Endothelial cell of umbilical vein (primary cell): ENCODE results near the gene DHCR7. TPM values are rescaled to one million over a fixed set of nuclear protein-coding genes. Genes with fewer than 3 reads are reported as not detected.

Experiments
- BruUV-seq: library from RNA; stranded (reverse); fragments of 400-500 nt; replicated peaks from 2 replicates; lab custom pipeline; 2021; lab: Mats Ljungman, UMichigan
- CTCF ChIA-PET: fragments of 300-600, 350-600 bp; sonication (Branson Sonifier 250); formaldehyde crosslinking; loops from one replicate; lab custom pipeline; 2021; ENCODE audit warnings: antibody characterized with exemption, inconsistent platforms; lab: Charles Lee
- POLR2A ChIA-PET: fragments of 300-600, 350-600 bp; sonication (Branson Sonifier 250); formaldehyde crosslinking; loops from one replicate; lab custom pipeline; 2021; ENCODE audit warnings: antibody characterized with exemption, inconsistent platforms; lab: Charles Lee
- DNase-seq: peaks from one replicate; pipeline ENCODE4 v3.0.0-alpha.2; 2011; ENCODE audit warnings: low read depth, low spot score
- FAIRE-seq: peaks from 2 replicates; lab custom pipeline; 2011; peaks lifted over from hg19 to GRCh38; lab: Jason Lieb, UNC
- H2AFZ ChIP-seq: 2 replicates; pipeline ENCODE4 v1.6.0; 2012; ENCODE audit warnings: low read depth, low read length, control low read depth, inconsistent platforms
- H3K27ac ChIP-seq: 2 replicates; pipeline ENCODE4 v1.5.1; 2011; ENCODE audit warnings: low read depth, mild to moderate bottlenecking, control low read depth, low read length, moderate library complexity; ENCODE audit not compliant: insufficient read depth
- H3K27me3 ChIP-seq, 2 experiments: 2 replicates each; pipeline versions ENCODE4 v1.6.0 to v1.6.1; 2011; ENCODE audit warnings: low read length in 2 of 2, mixed read lengths in 1 of 2; ENCODE audit not compliant: control insufficient read depth in 2 of 2, insufficient read depth in 2 of 2
- H3K36me3 ChIP-seq, 2 experiments: 2 replicates in 1 of 2; 3 replicates in 1 of 2; pipeline ENCODE4 v1.5.1; 2011; ENCODE audit warnings: low read length in 2 of 2, mild to moderate bottlenecking in 1 of 2, moderate library complexity in 1 of 2; ENCODE audit not compliant: control insufficient read depth in 2 of 2, insufficient read depth in 2 of 2; ENCODE audit errors: extremely low read depth in 1 of 2
- H3K4me1 ChIP-seq: 3 replicates; pipeline ENCODE4 v1.5.1; 2011; ENCODE audit warnings: mild to moderate bottlenecking, low read length; ENCODE audit not compliant: control insufficient read depth, insufficient read depth; ENCODE audit errors: extremely low read depth
- H3K4me2 ChIP-seq: 2 replicates; pipeline ENCODE4 v1.6.1; 2011; ENCODE audit warnings: low read length, control low read depth, mixed read lengths; ENCODE audit not compliant: insufficient read depth
- H3K4me3 ChIP-seq, 3 experiments: fragments of 200-600 bp in 1 of 3; sonication (generic), shearing (Covaris generic) in 1 of 3; replicated peaks in 1 of 3; 2 replicates each; pipeline ENCODE4 v1.5.1; 2011 to 2016; ENCODE audit warnings: control low read depth in 3 of 3, low read length in 3 of 3, mild to moderate bottlenecking in 2 of 3, inconsistent platforms in 1 of 3, low read depth in 1 of 3, moderate library complexity in 1 of 3; ENCODE audit not compliant: insufficient read depth in 1 of 3
- H3K79me2 ChIP-seq: 2 replicates; pipeline ENCODE4 v1.6.0; 2012; ENCODE audit warnings: low read length, inconsistent platforms; ENCODE audit not compliant: control insufficient read depth, insufficient read depth
- H3K9ac ChIP-seq: replicated peaks from 2 replicates; pipeline ENCODE3; 2011; ENCODE audit warnings: low read length, control low read depth; ENCODE audit not compliant: insufficient read depth; ENCODE audit errors: extremely low read depth
- H3K9me1 ChIP-seq: replicated peaks from 3 replicates; pipeline ENCODE4 v1.6.0; 2011; ENCODE audit warnings: mild to moderate bottlenecking, low read length; ENCODE audit not compliant: control insufficient read depth, insufficient read depth; ENCODE audit errors: extremely low read depth
- H3K9me3 ChIP-seq: replicated peaks from 2 replicates; pipeline ENCODE4 v1.5.1; 2012; ENCODE audit warnings: low read length, inconsistent platforms; ENCODE audit not compliant: control insufficient read depth, insufficient read depth
- H4K20me1 ChIP-seq: replicated peaks from 2 replicates; pipeline ENCODE3; 2011; ENCODE audit warnings: mild to moderate bottlenecking, low read length; ENCODE audit not compliant: control insufficient read depth, insufficient read depth; ENCODE audit errors: extremely low read depth
- CTCF ChIP-seq, 2 donors: IDR thresholded peaks; 1 replicate in 1 of 2; 2 replicates in 1 of 2; pipeline ENCODE4 v1.5.1; 2011; ENCODE audit warnings: low read length in 2 of 2, mild to moderate bottlenecking in 2 of 2, moderate library complexity in 2 of 2, control low read depth in 1 of 2, inconsistent platforms in 1 of 2, low read depth in 1 of 2; ENCODE audit not compliant: insufficient read depth in 1 of 2; ENCODE audit errors: extremely low read depth in 1 of 2
- EZH2 ChIP-seq: IDR thresholded peaks from 2 replicates; pipeline ENCODE4 v1.6.1; 2012; ENCODE audit warnings: borderline replicate concordance, low read depth, mild to moderate bottlenecking, moderate library complexity, low read length, inconsistent platforms; ENCODE audit not compliant: severe bottlenecking
- FOS ChIP-seq: IDR thresholded peaks from 2 replicates; pipeline ENCODE4 v1.6.1; 2011; ENCODE audit warnings: mild to moderate bottlenecking, low read length, moderate library complexity, borderline replicate concordance; ENCODE audit not compliant: insufficient read depth
- GATA2 ChIP-seq: IDR thresholded peaks from 2 replicates; pipeline ENCODE4 v1.7.0; 2011; ENCODE audit warnings: low read depth, mild to moderate bottlenecking, moderate library complexity, mixed read lengths, low read length; ENCODE audit not compliant: insufficient read length, insufficient read depth
- JUN ChIP-seq: IDR thresholded peaks from 2 replicates; pipeline ENCODE4 v1.6.1; 2011; ENCODE audit warnings: borderline replicate concordance, low read depth; ENCODE audit not compliant: insufficient read length, insufficient read depth
- MYC ChIP-seq: IDR thresholded peaks from one replicate; pipeline ENCODE4 v1.6.1; 2011; ENCODE audit warnings: mild to moderate bottlenecking, low read depth, low read length
- POLR2A ChIP-seq: IDR thresholded peaks from 2 replicates; pipeline ENCODE4 v1.6.1; 2012; ENCODE audit warnings: low read depth, mild to moderate bottlenecking, control low read depth, low read length
- POLR2AphosphoS5 ChIP-seq: IDR thresholded peaks from 2 replicates; pipeline ENCODE4 v1.6.1; 2012; ENCODE audit warnings: low read depth, mild to moderate bottlenecking, control low read depth, low read length, moderate library complexity; ENCODE audit not compliant: insufficient read depth
- dilution Hi-C: fragments of 300-500 bp; cut with MboI; formaldehyde crosslinking; loops from one replicate; pipeline ENCODE4 v1.15.0; 2019; ENCODE audit warnings: low sequenced_read_pairs; ENCODE audit not compliant: extremely low pct_ligation_motif_present
- intact Hi-C: fragments of 100-400 bp; cut with micrococcal nuclease; formaldehyde crosslinking; loops from one replicate; pipeline ENCODE4 v1.10.0; 2022
- polyA plus RNA-seq, 4 experiments: library from polyadenylated mRNA; depleted of rRNA in 3 of 4; stranded (reverse) in 3 of 4; unstranded in 1 of 4; fragments of >200 nt; gene quantifications; 2 replicates each; pipeline versions ENCODE4 v1.2.1 to v1.2.3, GENCODE V29; 2011 to 2012; ENCODE audit warnings: missing spikeins in 1 of 4
- total RNA-seq: library from RNA; stranded (reverse); gene quantifications from 2 replicates; pipeline ENCODE4 v1.2.3, GENCODE V29; 2021
- TF ChIP-seq, protein P1 (sequence below): IDR thresholded peaks from 2 replicates; pipeline ENCODE4 v1.6.1; 2011; ENCODE audit not compliant: insufficient read depth, insufficient read length

DHCR7 gene
- total and polyA plus RNA-seq, 2 donors (not counting 3 experiments of a cell fraction or from before 2014, with no cell fraction given), result 171 to 175 TPM

DNA sequence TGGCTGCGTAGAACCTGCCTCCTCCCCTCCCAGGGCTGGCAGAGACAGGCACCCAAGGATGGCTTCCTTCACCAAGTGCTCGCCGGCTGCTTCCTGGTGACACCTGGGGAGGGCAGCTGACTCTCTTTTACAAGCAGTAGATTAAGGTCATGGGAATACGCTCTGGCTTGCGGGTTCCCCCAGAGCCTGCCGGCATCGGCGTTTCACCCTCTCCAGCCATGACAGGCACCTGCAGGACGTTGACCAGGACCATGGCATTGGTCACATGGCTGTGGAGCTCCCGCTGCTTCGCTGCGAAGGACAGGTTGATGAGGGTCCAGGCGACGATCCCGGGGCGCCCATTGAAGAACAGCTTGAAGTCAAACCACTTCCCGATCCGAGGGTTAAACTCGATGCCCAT, 9.5 kb downstream of the DHCR7 start:
- no peak overlapping the region for H3K4me2 ChIP-seq
- no peak for TF ChIP-seq MYC
- TF ChIP-seq JUN, result no peak
- TF ChIP-seq FOS, result no peak
- no peak for TF ChIP-seq POLR2A
- TF ChIP-seq, protein P1, sequence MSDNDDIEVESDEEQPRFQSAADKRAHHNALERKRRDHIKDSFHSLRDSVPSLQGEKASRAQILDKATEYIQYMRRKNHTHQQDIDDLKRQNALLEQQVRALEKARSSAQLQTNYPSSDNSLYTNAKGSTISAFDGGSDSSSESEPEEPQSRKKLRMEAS, result no peak
- no peak for TF ChIP-seq EZH2
- TF ChIP-seq CTCF (IDR thresholded peaks at IDR 0.05; ENCODE audit: extremely low read depth in 1 of 2, insufficient read depth in 1 of 2, low read depth in 1 of 2, low read length in 2 of 2), result no peak
- TF ChIP-seq POLR2AphosphoS5, result no peak
- no peak for TF ChIP-seq GATA2
- no peaks in the 10 kb centered on the region for H3K79me2 ChIP-seq
- H3K27ac ChIP-seq, result no peak overlapping the region
- H2AFZ ChIP-seq, result no peak overlapping the region
- ChIA-PET POLR2A (no interaction called here), CTCF (no interaction called here)
- H3K27me3 ChIP-seq, result no peaks in the 10 kb centered on the region
- H3K4me1 ChIP-seq, result no peaks in the 10 kb centered on the region
- intact Hi-C loops (no loop called here), dilution Hi-C loops (no loop called here)
- FAIRE-seq (no peak), DNase-seq (no peak)
- H3K4me3 ChIP-seq, result no peak overlapping the region
- peaks cover 8 to 45% of the 10 kb centered on the region in 2 experiments for H3K36me3 ChIP-seq
- H3K9me1 ChIP-seq, result no peaks in the 10 kb centered on the region
- H3K9ac ChIP-seq, result no peak overlapping the region
- H4K20me1 ChIP-seq, result no peaks in the 10 kb centered on the region
- BruUV-seq, result no TSS peak
- H3K9me3 ChIP-seq, result no peaks in the 10 kb centered on the region
